T-helper 22 cell (primary cell): ENCODE results near the gene EMC1.
"Not testable (repeated sequence)": the region's sequence is repeated elsewhere in the genome, so short reads cannot be mapped to it uniquely, and the experiment has no call there.

ENCODE experiments used
- DNase-seq: peaks from one replicate; pipeline ENCODE4 v3.0.0-alpha.2; 2020; ENCODE audit warnings: low read depth

The EMC1 gene

DNA sequence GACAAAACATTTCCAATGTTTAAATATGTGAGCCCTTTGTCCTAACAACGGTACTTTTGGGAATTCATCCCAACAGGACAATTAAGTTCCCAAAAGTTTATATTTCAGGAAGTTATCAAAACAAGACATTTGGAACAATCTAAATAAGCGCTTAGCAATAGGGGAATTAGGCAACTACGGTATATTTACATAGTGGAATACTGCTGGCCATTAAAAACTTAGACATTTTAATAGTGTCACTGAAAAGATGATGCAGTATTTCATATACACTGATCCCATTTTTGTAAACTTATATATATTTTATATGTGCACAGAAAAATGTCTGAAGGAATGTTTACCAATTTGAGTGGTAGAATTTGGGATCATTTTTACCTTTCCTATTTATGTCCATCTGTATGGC lies 62.1 kb downstream of the EMC1 start:
- DNase-seq, result no peak

DNA sequence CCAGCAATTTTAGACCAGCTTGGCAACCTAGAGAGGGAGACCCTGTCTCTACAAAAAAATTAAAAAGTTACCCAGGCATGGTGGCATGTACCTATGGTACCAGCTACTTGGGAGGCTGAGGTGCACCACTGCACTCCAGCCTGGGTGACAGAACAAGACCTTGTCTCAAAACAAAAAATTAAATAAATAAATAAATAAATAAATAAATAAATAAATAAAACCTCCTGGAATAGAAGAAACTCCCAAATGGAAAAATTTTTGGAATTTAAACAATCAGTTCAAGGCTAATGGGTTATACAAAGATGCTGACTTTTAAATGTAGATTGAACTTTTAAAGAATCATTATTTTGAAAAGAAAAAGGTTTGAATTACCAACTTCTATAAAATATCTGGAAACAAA lies 63.5 kb downstream of the EMC1 start:
- DNase-seq, result no peak

DNA sequence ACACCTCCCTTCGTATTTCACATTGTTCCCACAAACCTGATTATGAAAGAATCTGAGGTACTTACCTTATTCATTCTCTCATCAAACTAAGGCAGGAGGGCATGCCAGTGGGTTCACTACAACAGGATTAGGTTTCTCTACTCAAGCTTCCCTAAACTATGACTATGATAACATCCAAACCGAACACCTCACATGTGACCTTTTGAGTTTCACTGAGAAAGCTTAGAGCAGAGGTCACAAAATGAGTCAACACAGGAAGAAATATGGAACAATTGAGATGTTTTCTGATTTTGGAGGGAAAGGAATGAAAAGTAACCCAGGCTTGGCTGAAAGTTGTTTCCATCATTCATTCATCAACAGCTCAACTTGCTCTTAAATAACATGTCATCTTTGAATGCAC lies 65.3 kb downstream of the EMC1 start:
- DNase-seq, result no peak

DNA sequence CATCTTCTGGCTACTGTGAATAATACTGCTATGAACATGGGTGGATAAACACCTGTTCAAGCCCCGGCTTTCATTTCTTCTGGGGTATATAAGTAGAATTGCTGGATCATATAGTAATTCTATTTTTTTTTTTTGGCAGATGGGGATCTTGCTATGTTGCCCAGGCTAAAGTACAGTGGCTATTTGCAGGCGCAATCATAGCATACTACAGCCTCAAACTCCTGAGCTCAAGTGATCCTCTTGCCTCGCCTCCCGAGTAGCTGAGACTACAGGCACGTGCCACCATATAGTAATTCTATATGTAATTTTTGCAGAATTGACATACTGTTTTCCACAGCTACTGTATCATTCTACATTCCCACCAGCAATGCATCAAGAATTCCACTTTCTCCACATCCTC lies 69.1 kb downstream of the EMC1 start:
- DNase-seq, result no peak

DNA sequence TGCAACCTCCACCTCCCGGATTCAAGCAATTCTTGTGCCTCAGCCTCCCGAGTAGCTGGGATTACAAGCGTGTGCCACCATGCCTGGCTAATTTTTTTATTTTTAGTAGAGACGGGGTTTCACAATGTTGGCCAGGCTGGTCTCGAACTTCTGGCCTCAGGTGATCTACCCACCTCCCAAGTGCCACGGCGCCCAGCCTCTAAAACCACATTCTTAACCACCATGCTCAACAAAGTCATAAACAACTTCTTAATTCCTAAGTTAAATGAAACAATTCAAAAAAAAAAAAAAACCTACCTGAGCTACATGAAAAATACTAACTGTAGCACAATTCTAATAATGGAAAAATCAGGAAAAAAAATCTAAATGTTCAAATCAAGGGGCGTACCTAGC lies 71.1 kb downstream of the EMC1 start:
- not testable (repeated sequence) for DNase-seq

DNA sequence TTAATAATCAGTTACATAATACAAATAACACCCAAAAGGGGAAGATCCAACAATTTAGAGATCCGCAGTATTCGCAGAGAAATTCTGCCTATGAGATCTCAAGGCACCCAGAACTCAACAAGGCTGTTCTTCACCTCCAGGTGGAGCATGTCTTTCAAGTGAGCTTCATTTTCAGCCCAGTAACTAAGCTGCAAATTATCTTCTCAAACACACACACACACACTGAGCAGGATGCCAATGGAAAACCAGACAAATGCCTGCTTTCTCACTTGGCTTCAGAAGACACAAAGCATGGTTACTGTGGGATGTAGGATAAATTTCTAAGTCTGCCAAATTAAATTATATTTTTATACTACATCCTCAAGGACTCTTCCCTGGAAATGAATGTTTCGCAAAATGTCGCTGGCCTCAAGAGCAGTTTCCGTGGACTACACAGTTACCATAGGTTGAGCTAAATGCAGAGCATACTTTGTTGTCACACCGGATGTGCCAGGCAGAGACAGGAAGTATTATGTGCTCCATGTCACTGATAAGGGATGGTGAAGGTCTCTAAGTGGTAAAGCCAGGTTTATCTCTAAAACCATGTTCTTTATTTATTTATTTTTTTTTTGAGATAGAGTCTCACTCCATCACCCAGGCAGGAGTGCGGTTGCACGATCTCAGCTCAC lies 71.6 kb downstream of the EMC1 start:
- DNase-seq, result no peak

DNA sequence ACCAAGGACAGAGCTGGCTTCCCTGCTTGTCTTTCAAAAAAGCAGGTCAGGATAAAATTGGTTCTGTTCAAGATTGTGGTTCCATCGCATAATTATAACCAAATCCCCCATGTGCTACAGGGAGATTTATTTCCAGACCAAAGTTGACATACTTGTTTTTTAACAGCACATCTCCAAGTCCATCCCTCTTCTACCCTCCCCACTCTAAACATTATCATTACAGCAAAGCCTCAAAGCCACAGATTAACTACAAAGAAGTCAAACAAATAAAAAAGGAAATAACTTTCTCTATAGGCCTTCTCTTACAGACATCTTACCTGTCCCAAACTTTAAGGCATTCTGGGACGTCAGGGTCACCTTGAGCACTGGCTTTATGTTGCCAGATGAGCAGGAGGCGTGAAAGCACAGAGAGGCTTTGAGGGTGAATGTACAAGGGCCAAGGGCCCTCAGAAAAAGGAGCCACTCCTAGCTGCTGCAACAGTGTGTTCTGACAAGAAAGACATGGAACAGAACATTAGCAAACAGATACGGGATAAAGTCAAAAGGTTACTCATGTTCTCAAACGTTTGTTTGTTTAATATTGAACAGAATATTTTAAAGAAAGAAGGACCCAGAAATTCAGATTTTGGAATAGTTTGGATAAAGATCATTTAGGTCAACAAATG lies 72.5 kb downstream of the EMC1 start:
- no peak for DNase-seq

DNA sequence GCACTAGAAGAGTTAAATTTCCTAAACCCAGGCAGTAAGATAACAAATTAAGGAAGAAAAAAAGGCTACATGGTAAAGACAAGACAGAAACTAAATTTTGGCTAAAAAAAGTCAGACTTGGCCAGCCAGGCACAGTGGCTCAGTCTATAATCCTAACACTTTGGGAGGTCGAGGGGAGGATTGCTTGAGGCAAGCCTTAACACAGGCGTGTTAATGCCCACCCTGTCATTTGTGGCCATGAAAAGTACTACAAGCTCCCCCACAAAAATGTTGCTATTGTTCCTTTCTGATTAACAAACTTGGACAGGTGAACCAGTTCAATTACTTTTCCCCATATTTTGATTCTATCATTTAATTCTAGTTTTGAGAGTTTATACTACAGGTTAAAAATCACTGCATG lies 73.5 kb downstream of the EMC1 start:
- no peak for DNase-seq

DNA sequence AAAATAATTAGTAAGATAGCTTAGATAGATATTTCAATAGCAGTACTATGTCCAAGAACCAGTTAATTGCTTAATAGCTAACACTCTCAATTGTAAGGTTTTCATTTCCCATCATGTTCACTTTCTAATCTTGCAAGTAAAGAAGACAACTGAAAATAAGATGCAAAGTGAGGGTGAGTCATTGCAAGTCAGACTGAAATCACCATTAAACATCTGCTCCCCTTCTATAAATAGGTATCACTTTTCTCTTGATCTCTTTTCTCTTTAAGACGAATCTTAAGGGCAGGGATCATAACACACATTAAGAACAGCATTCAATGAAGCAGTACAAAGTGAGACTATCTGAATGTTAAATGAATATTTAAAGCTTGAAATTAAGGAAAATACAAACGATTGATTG lies 81.7 kb downstream of the EMC1 start:
- DNase-seq, result no peak

DNA sequence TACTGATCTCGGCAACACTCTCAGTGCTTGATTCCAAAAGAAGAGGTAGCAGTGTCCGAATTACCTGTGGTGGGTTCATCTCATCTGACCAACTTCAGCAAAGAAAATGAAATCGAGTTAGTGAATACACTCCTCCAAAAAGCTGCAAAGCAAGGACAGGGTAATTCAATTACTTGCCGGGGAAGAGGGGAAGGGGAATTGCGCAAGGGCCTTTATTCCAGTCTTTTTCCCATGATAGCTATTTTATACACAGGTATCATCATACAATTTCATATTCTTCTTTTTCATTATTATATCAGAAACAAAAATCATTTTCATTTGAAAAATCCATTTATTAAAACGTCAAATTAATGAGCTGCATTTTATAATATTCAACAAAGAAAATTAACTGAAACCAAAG lies 84.2 kb downstream of the EMC1 start:
- DNase-seq, result no peak

DNA sequence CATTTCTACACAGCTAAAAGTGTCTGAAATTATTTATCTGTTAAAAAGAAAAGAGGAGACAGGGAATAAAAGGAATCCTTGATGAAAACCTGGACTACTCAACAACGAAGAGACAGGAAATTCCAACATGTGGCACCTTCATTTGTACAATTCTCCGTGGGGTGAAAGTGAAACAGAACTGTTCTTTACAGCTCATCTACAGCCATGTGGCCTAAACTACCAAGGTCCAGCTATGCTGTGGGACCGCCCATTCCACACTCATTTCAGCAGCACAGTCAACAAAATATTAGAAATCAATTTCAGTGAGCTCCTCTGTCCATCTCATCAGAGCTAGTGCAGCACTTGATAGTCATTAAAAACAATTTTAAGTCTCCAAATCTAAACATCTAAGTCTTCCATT lies 85.3 kb downstream of the EMC1 start:
- no peak for DNase-seq
